HG03439 (cell line): ENCODE results near the gene MGAT1.
A peak's percentile ranks its signal among the peaks of the same experiment; 100 is the strongest.
"Not testable (repeated sequence)": the region's sequence is repeated elsewhere in the genome, so short reads cannot be mapped to it uniquely, and the experiment has no call there.

ENCODE experiments used
- ATAC-seq: cut with Tn5 transposase; IDR thresholded peaks from one replicate; pipeline ENCODE4 v1.9.1; 2021; ENCODE audit warnings: mild to moderate bottlenecking, moderate library complexity; ENCODE audit not compliant: unreplicated experiment

Gene MGAT1

GRCh38 chr5:180807046-180807445 is 4.4 kb upstream of the MGAT1 start:
- no peak for ATAC-seq

GRCh38 chr5:180806351-180807011 is 3.9 kb upstream of the MGAT1 start:
- no peak for ATAC-seq

GRCh38 chr5:180804129-180804618 is 1.6 kb upstream of the MGAT1 start:
- ATAC-seq = no peak

GRCh38 chr5:180803181-180804128 is 849 bp upstream of the MGAT1 start:
- peak; percentile 66 for ATAC-seq

GRCh38 chr5:180801596-180802324 is 846 bp downstream of the MGAT1 start:
- ATAC-seq = no peak

- ATAC-seq = no peak
These were observed 2.5 kb downstream of the MGAT1 start for GRCh38 chr5:180799902-180800801.

- ATAC-seq = no peak
These were observed 3.4 kb downstream of the MGAT1 start for GRCh38 chr5:180799194-180799593.

- no peak for ATAC-seq
These were observed 4.4 kb downstream of the MGAT1 start for GRCh38 chr5:180798193-180798592.

GRCh38 chr5:180797256-180798192 is 5.1 kb downstream of the MGAT1 start:
- ATAC-seq = no peak

GRCh38 chr5:180795771-180796313 is 6.8 kb downstream of the MGAT1 start:
- ATAC-seq = no peak

GRCh38 chr5:180792965-180793287 is 9.7 kb downstream of the MGAT1 start:
- ATAC-seq = no peak

GRCh38 chr5:180792287-180792964 is 10.2 kb downstream of the MGAT1 start:
- ATAC-seq = no peak

GRCh38 chr5:180791611-180792213 is 10.9 kb downstream of the MGAT1 start:
- no peak for ATAC-seq

GRCh38 chr5:180790524-180790923 is 12.1 kb downstream of the MGAT1 start:
- ATAC-seq = no peak

- no peak for ATAC-seq
These were observed 12.6 kb downstream of the MGAT1 start for GRCh38 chr5:180790020-180790419.

- ATAC-seq = not testable (repeated sequence)
These were observed 13.8 kb downstream of the MGAT1 start for GRCh38 chr5:180788651-180789410.

- no peak for ATAC-seq
These were observed 14.7 kb downstream of the MGAT1 start for GRCh38 chr5:180787711-180788431.
